Measurements from ENCODE around the gene PROKR1. TPM values are rescaled to one million over a fixed set of nuclear protein-coding genes. Genes with fewer than 3 reads are reported as not detected.

PROKR1 gene
- total RNA-seq, 2 experiments from 2014 or later, result not detected

GRCh38 chr2:68669651-68670050 lies 26.3 kb downstream of the PROKR1 start:
- Mint-ChIP-seq H3K4me3 (no peak overlapping the region), H3K36me3 (ENCODE audit: low read depth) (no peaks in the 10 kb centered on the region), H3K27me3 (peaks cover 7% of the 10 kb centered on the region), H3K27ac (no peak overlapping the region), H3K9me3 (peaks cover 3% of the 10 kb centered on the region), H3K4me1 (ENCODE audit: low read depth) (no peaks in the 10 kb centered on the region)
- ChIA-PET POLR2A (no interaction called here), CTCF (no interaction called here)
- no peak overlapping the region for H3K27ac ChIP-seq (ENCODE audit: low read depth in 1 of 2, low read length in 2 of 2)
- intact Hi-C loops (cut with DNase I, micrococcal nuclease), result no loop called here
- no peaks in the 10 kb centered on the region for H3K36me3 ChIP-seq (ENCODE audit: insufficient read depth, low read length)
- H3K4me3 ChIP-seq (ENCODE audit: low read length), result no peak overlapping the region
- no peaks in the 10 kb centered on the region for H3K4me1 ChIP-seq (ENCODE audit: insufficient read depth, low read length)
- DNase-seq (no peak), ATAC-seq (ENCODE audit: poor library complexity) (no peak)
- TF ChIP-seq CTCF (IDR thresholded peaks at IDR 0.05), result no peak
- no peaks in the 10 kb centered on the region for H3K9me3 ChIP-seq (ENCODE audit: control insufficient read depth in 1 of 2, insufficient read depth in 1 of 2, low read length in 2 of 2)
- peaks cover 0 to 3% of the 10 kb centered on the region in 2 experiments for H3K27me3 ChIP-seq (ENCODE audit: control insufficient read depth in 1 of 2, insufficient read depth in 2 of 2, low read length in 2 of 2)

- H3K27ac Mint-ChIP-seq, result no peak overlapping the region
- CTCF ChIA-PET, result no interaction called here
- DNase-seq (no peak), ATAC-seq (ENCODE audit: poor library complexity) (no peak)
- Histone ChIP-seq H3K4me3 (ENCODE audit: low read length) (no peak overlapping the region), H3K27ac (ENCODE audit: low read depth in 1 of 2, low read length in 2 of 2) (no peak overlapping the region), H3K27me3 (ENCODE audit: control insufficient read depth in 1 of 2, insufficient read depth in 2 of 2, low read length in 2 of 2) (peaks cover 0 to 3% of the 10 kb centered on the region in 2 experiments), H3K4me1 (ENCODE audit: insufficient read depth, low read length) (no peaks in the 10 kb centered on the region), H3K36me3 (ENCODE audit: insufficient read depth, low read length) (no peaks in the 10 kb centered on the region), H3K9me3 (ENCODE audit: control insufficient read depth in 1 of 2, insufficient read depth in 1 of 2, low read length in 2 of 2) (no peaks in the 10 kb centered on the region)
- H3K9me3 Mint-ChIP-seq, result peaks cover 5% of the 10 kb centered on the region
- no peak for TF ChIP-seq CTCF (IDR thresholded peaks at IDR 0.05)
- no peaks in the 10 kb centered on the region for H3K4me1 Mint-ChIP-seq (ENCODE audit: low read depth)
- POLR2A ChIA-PET, result no interaction called here
- intact Hi-C loops (cut with DNase I, micrococcal nuclease), result no loop called here
- H3K4me3 Mint-ChIP-seq, result no peak overlapping the region
- H3K27me3 Mint-ChIP-seq, result peaks cover 7% of the 10 kb centered on the region
- H3K36me3 Mint-ChIP-seq (ENCODE audit: low read depth), result no peaks in the 10 kb centered on the region
Measured at GRCh38 chr2:68671961-68672360, 28.6 kb downstream of the PROKR1 start.

- Histone ChIP-seq H3K27ac (ENCODE audit: low read depth in 1 of 2, low read length in 2 of 2) (no peak overlapping the region), H3K9me3 (ENCODE audit: control insufficient read depth in 1 of 2, insufficient read depth in 1 of 2, low read length in 2 of 2) (no peaks in the 10 kb centered on the region), H3K36me3 (ENCODE audit: insufficient read depth, low read length) (no peaks in the 10 kb centered on the region), H3K4me3 (ENCODE audit: low read length) (no peak overlapping the region), H3K4me1 (ENCODE audit: insufficient read depth, low read length) (no peaks in the 10 kb centered on the region), H3K27me3 (ENCODE audit: control insufficient read depth in 1 of 2, insufficient read depth in 2 of 2, low read length in 2 of 2) (peaks cover 0 to 3% of the 10 kb centered on the region in 2 experiments)
- no peak for DNase-seq
- intact Hi-C loops (cut with DNase I, micrococcal nuclease), result no loop called here
- H3K4me1 Mint-ChIP-seq (ENCODE audit: low read depth), result no peaks in the 10 kb centered on the region
- H3K27ac Mint-ChIP-seq, result no peak overlapping the region
- peaks cover 7% of the 10 kb centered on the region for H3K27me3 Mint-ChIP-seq
- TF ChIP-seq CTCF (IDR thresholded peaks at IDR 0.05), result no peak
- H3K4me3 Mint-ChIP-seq, result no peak overlapping the region
- no peaks in the 10 kb centered on the region for H3K36me3 Mint-ChIP-seq (ENCODE audit: low read depth)
- ChIA-PET POLR2A (no interaction called here), CTCF (no interaction called here)
- no peak for ATAC-seq (ENCODE audit: poor library complexity)
- H3K9me3 Mint-ChIP-seq, result peaks cover 3% of the 10 kb centered on the region
Measured at GRCh38 chr2:68673631-68674030, 30.3 kb downstream of the PROKR1 start.
